GM21717 (cell line): ENCODE results near the gene RNU1-4.
"Not testable (repeated sequence)": the region's sequence is repeated elsewhere in the genome, so short reads cannot be mapped to it uniquely, and the experiment has no call there.

Experiments used
- ATAC-seq: cut with Tn5 transposase; IDR thresholded peaks from one replicate; pipeline ENCODE4 v1.9.1; 2021; ENCODE audit warnings: mild to moderate bottlenecking, moderate library complexity; ENCODE audit not compliant: unreplicated experiment

The RNU1-4 gene

DNA sequence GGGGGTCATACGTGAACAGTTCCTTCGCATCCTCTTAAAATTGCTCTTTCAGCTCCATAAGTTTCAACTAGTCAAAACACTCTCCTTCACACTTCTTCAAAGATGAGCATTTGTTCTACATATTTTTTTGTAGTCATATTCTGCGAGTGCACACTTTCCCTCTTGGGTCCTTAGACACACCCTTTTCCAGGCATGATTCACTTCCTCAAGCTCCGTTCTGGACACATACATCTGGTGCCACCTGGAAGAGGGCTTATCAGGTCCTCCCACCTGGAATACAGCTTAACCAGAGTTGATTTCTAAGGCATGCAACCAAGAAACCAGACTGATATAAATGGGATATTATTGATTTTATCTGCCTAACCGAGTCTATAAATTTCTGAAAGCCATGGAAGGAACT is 47.4 kb downstream of the RNU1-4 start:
- ATAC-seq = not testable (repeated sequence)
